Progenitor cell of endocrine pancreas (in vitro differentiated cells): ENCODE data around the gene EVA1B. TPM values are rescaled to one million over a fixed set of nuclear protein-coding genes. Genes with fewer than 3 reads are reported as not detected.

Source experiments
- DNase-seq: peaks from one replicate; pipeline ENCODE4 v3.0.0; 2021; ENCODE audit warnings: low spot score; ENCODE audit not compliant: unreplicated experiment
- H3K27ac Mint-ChIP-seq: 2 replicates; pipeline ENCODE4 v1.8.0; 2021; ENCODE audit warnings: mild to moderate bottlenecking, moderate library complexity, mixed read lengths
- H3K27me3 Mint-ChIP-seq: 2 replicates; pipeline ENCODE4 v1.8.0; 2021; ENCODE audit warnings: mixed read lengths
- H3K36me3 Mint-ChIP-seq: 2 replicates; pipeline ENCODE4 v1.8.0; 2022; ENCODE audit warnings: mixed read lengths; ENCODE audit not compliant: insufficient read depth
- H3K4me1 Mint-ChIP-seq: 2 replicates; pipeline ENCODE4 v1.8.0; 2021; ENCODE audit warnings: low read depth, mixed read lengths
- H3K4me3 Mint-ChIP-seq: 2 replicates; pipeline ENCODE4 v1.8.0; 2021; ENCODE audit warnings: low read depth, mild to moderate bottlenecking, moderate library complexity, mixed read lengths
- H3K9me3 Mint-ChIP-seq: 2 replicates; pipeline ENCODE4 v1.8.0; 2021; ENCODE audit warnings: low read depth, mixed read lengths
- CTCF ChIP-seq: fragments of 200-600 bp; sonication (generic); IDR thresholded peaks from one replicate; pipeline ENCODE4 v1.5.0; 2021; ENCODE audit warnings: antibody characterized with exemption, mild to moderate bottlenecking; ENCODE audit not compliant: unreplicated experiment
- long read RNA-seq: library from polyadenylated mRNA; unstranded; transcript quantifications from one replicate; pipeline ENCODE4 v2.0.0, GENCODE V29; 2020
- total RNA-seq: library from RNA; stranded (reverse); gene quantifications from 2 replicates; pipeline ENCODE4 v1.2.1, GENCODE V29; 2021

Gene EVA1B, protein sequence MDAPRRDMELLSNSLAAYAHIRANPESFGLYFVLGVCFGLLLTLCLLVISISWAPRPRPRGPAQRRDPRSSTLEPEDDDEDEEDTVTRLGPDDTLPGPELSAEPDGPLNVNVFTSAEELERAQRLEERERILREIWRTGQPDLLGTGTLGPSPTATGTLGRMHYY
- 11.8 and 14.1 TPM in 2 replicates for total RNA-seq
- long read RNA-seq = 0 reads

DNA sequence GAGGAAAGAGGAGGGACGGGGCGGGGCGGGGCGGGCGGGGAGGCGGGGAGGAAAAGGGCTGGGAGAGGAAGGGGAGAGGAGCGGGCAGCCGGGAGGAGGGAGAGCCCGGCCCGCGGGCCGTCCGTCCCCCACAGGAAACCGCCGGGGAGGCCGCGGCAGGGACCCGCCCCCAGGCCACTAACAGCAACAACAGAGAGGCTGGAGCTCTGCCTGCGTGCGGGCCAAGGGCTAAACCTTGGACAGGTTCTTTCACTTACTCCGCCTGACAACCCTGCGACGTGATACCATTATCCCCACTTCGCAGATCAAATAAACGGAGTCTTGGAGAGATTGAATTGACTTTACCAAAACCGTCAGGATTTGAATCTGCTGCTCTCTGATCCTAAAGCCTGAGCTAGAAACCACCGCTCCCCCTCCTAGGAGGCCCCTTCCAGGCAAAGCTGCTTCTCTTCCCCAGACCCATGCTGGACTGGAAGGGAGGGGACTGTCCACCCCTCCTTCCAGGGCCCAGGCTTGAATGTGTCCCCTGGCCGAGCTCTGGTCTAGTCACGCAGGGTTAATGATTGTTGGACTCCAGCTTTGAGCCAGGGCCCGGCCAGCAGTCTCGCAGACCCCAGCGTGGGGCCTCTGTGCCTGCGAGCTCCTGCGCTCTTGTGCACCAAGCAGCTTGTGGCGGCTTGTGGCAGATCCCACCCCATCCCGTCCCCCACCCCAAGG is at the start of gene EVA1B:
Gene EVA1B, minus strand, starts transcription at position 10 of the 717 bp plus-strand sequence. CDS start 608 bp downstream, outside the sequence.
- no peak for TF ChIP-seq CTCF
- Mint-ChIP-seq H3K4me1 (peaks cover 15% of the 10 kb centered on the region), H3K9me3 (no peaks in the 10 kb centered on the region), H3K36me3 (no peaks in the 10 kb centered on the region), H3K4me3 (peak within 1 kb of the TSS; percentile 82), H3K27ac (peak within 1 kb of the TSS; percentile 98), H3K27me3 (peaks cover 27% of the 10 kb centered on the region)
- DNase-seq = peak; percentile 76

- DNase-seq = no peak
- no peak overlapping the region for H3K4me3 Mint-ChIP-seq
- H3K36me3 Mint-ChIP-seq = no peaks in the 10 kb centered on the region
- H3K27me3 Mint-ChIP-seq = no peaks in the 10 kb centered on the region
- peaks cover 15% of the 10 kb centered on the region for H3K4me1 Mint-ChIP-seq
- H3K9me3 Mint-ChIP-seq = no peaks in the 10 kb centered on the region
- no peak overlapping the region for H3K27ac Mint-ChIP-seq
- no peak for TF ChIP-seq CTCF
Observed at GRCh38 chr1:36372617-36373016, 49.2 kb upstream of the EVA1B start.

GRCh38 chr1:36369061-36369861 is 45.8 kb upstream of the EVA1B start:
- Mint-ChIP-seq H3K9me3 (no peaks in the 10 kb centered on the region), H3K36me3 (no peaks in the 10 kb centered on the region), H3K27me3 (no peaks in the 10 kb centered on the region), H3K27ac (no peak overlapping the region), H3K4me3 (no peak overlapping the region), H3K4me1 (peaks cover 12% of the 10 kb centered on the region)
- TF ChIP-seq CTCF = peak; percentile 88
- DNase-seq = peak; percentile 81

GRCh38 chr1:36367798-36368197 is 44.4 kb upstream of the EVA1B start:
- no peaks in the 10 kb centered on the region for H3K36me3 Mint-ChIP-seq
- no peaks in the 10 kb centered on the region for H3K9me3 Mint-ChIP-seq
- H3K4me1 Mint-ChIP-seq = peaks cover 2% of the 10 kb centered on the region
- no peak for TF ChIP-seq CTCF
- H3K27me3 Mint-ChIP-seq = no peaks in the 10 kb centered on the region
- H3K27ac Mint-ChIP-seq = no peak overlapping the region
- DNase-seq = no peak
- H3K4me3 Mint-ChIP-seq = no peak overlapping the region

- DNase-seq = no peak
- Mint-ChIP-seq H3K27me3 (no peaks in the 10 kb centered on the region), H3K36me3 (no peaks in the 10 kb centered on the region), H3K4me1 (peaks cover 2% of the 10 kb centered on the region), H3K4me3 (no peak overlapping the region), H3K9me3 (no peaks in the 10 kb centered on the region), H3K27ac (no peak overlapping the region)
- TF ChIP-seq CTCF = no peak
Observed at GRCh38 chr1:36367066-36367465, 43.6 kb upstream of the EVA1B start.
